HepG2 (cell line): ENCODE data around the gene C3orf52. TPM values are rescaled to one million over a fixed set of nuclear protein-coding genes. Genes with fewer than 3 reads are reported as not detected.

ENCODE experiments used
- ATAC-seq: fragments of 200-7000 bp; cut with Tn5 transposase; 3 replicates; pipeline ENCODE4 v1.9.1; 2020; ENCODE audit warnings: mild to moderate bottlenecking, moderate library complexity
- BruUV-seq: library from RNA; stranded (reverse); fragments of 400-500 nt; replicated peaks from 2 replicates; lab custom pipeline; 2021; lab: Mats Ljungman, UMichigan
- CTCF ChIA-PET: fragments of 300-600 bp; formaldehyde crosslinking; extraction: SDS; loops from one replicate; lab custom pipeline; 2021; ENCODE audit warnings: low total read pairs, inconsistent platforms, low intra/inter-chr PET ratio; lab: Yijun Ruan, JAX
- POLR2A ChIA-PET: fragments of 350-600 bp; sonication (Branson Sonifier 250); formaldehyde crosslinking; loops from one replicate; lab custom pipeline; 2020; ENCODE audit warnings: antibody characterized with exemption, inconsistent platforms; lab: Yijun Ruan, JAX
- DNase-seq: peaks from one replicate; pipeline ENCODE4 v3.0.0-alpha.2; 2015; ENCODE audit warnings: low spot score
- FAIRE-seq: peaks from 3 replicates; lab custom pipeline; 2011; peaks lifted over from hg19 to GRCh38; lab: Jason Lieb, UNC
- H2AFZ ChIP-seq: one replicate; pipeline ENCODE4 v1.6.1; 2011; ENCODE audit warnings: low read length, inconsistent platforms
- H3K27ac ChIP-seq: fragments of 300-600 bp; 3 replicates; pipeline ENCODE4 v1.8.0; 2011; ENCODE audit warnings: mixed run types, mild to moderate bottlenecking, mixed read lengths, low read length, inconsistent platforms; ENCODE audit not compliant: insufficient read depth; ENCODE audit errors: extremely low read length
- H3K27me3 ChIP-seq, 2 experiments: fragments of 200-600 bp in 1 of 2; 2 replicates in 1 of 2; 3 replicates in 1 of 2; pipeline versions ENCODE4 v1.6.0 to v1.8.0; 2011; ENCODE audit warnings: low read length in 2 of 2, mild to moderate bottlenecking in 2 of 2, moderate library complexity in 2 of 2, inconsistent platforms in 1 of 2; ENCODE audit not compliant: insufficient read depth in 2 of 2, control insufficient read depth in 1 of 2
- H3K36me3 ChIP-seq, 2 experiments: fragments of 200-600 bp in 1 of 2; replicated peaks in 1 of 2; 2 replicates in 1 of 2; 3 replicates in 1 of 2; pipeline versions ENCODE4 v1.5.1 to v1.8.0; 2011; ENCODE audit warnings: low read length in 2 of 2, inconsistent platforms in 1 of 2; ENCODE audit not compliant: insufficient read depth in 2 of 2, control insufficient read depth in 1 of 2
- H3K4me1 ChIP-seq: 2 replicates; pipeline ENCODE4 v1.5.1; 2012; ENCODE audit warnings: low read length, inconsistent platforms; ENCODE audit not compliant: insufficient read depth
- H3K4me2 ChIP-seq: 2 replicates; pipeline ENCODE4 v1.6.0; 2011; ENCODE audit warnings: low read depth, low read length, inconsistent platforms
- H3K4me3 ChIP-seq, 3 experiments: fragments of 200-600 bp in 1 of 3; sonication (generic), shearing (Covaris generic) in 1 of 3; replicated peaks in 1 of 3; 2 replicates each; pipeline ENCODE4 v1.5.1; 2011 to 2016; ENCODE audit warnings: low read length in 3 of 3, inconsistent platforms in 2 of 3, low read depth in 2 of 3, mild to moderate bottlenecking in 2 of 3, control low read depth in 1 of 3, mixed read lengths in 1 of 3; ENCODE audit not compliant: insufficient read depth in 1 of 3
- H3K79me2 ChIP-seq: one replicate; pipeline ENCODE4 v1.6.1; 2011; ENCODE audit warnings: low read length, inconsistent platforms; ENCODE audit not compliant: insufficient read depth
- H3K9ac ChIP-seq: 2 replicates; pipeline ENCODE4 v1.6.0; 2011; ENCODE audit warnings: mild to moderate bottlenecking, low read depth, low read length, inconsistent platforms; ENCODE audit not compliant: insufficient read depth
- H3K9me3 ChIP-seq: 2 replicates; pipeline ENCODE4 v1.5.1; 2012; ENCODE audit warnings: mild to moderate bottlenecking, low read length
- H4K20me1 ChIP-seq: 2 replicates; pipeline ENCODE4 v1.6.0; 2011; ENCODE audit warnings: inconsistent platforms, mild to moderate bottlenecking, low read length, moderate library complexity; ENCODE audit not compliant: insufficient read depth
- ADNP ChIP-seq: sonication (generic); formaldehyde crosslinking; IDR thresholded peaks from 2 replicates; pipeline ENCODE4 v1.4.0; 2020; ENCODE audit warnings: missing genetic modification reagents
- ATF7-NPFF ChIP-seq: sonication (generic); formaldehyde crosslinking; IDR thresholded peaks from 2 replicates; pipeline ENCODE4 v1.8.1; 2023; ENCODE audit warnings: mild to moderate bottlenecking, low read depth, missing genetic modification reagents, moderate library complexity
- FOXM1 ChIP-seq: sonication (generic); formaldehyde crosslinking; IDR thresholded peaks from 2 replicates; pipeline ENCODE4 v1.5.0; 2020; ENCODE audit warnings: missing genetic modification reagents
- GTF3A ChIP-seq: sonication (generic); formaldehyde crosslinking; conservative IDR thresholded peaks from 2 replicates; pipeline ENCODE4 v1.4.0; 2020; ENCODE audit warnings: mild to moderate bottlenecking, missing genetic modification reagents
- MED8 ChIP-seq: sonication (generic); formaldehyde crosslinking; IDR thresholded peaks from 2 replicates; pipeline ENCODE4 v1.8.1; 2023; ENCODE audit warnings: mild to moderate bottlenecking, missing genetic modification reagents; ENCODE audit not compliant: insufficient replicate concordance
- NPAS2 ChIP-seq: sonication (generic); formaldehyde crosslinking; IDR thresholded peaks from 2 replicates; pipeline ENCODE4 v1.8.0; 2022; ENCODE audit warnings: mild to moderate bottlenecking, missing genetic modification reagents, borderline replicate concordance
- POLR2G ChIP-seq: fragments of 200-400 bp; formaldehyde crosslinking; IDR thresholded peaks from 2 replicates; pipeline ENCODE4 v1.6.1; 2018; ENCODE audit warnings: mild to moderate bottlenecking, low read depth, low read length, moderate library complexity
- PTBP1 ChIP-seq: fragments of 200-400 bp; formaldehyde crosslinking; IDR thresholded peaks from 2 replicates; pipeline ENCODE4 v1.6.1; 2018; ENCODE audit warnings: low read length, low read depth; ENCODE audit not compliant: poor library complexity, severe bottlenecking
- ZBTB8A ChIP-seq: sonication (generic); formaldehyde crosslinking; IDR thresholded peaks from 2 replicates; pipeline ENCODE4 v1.4.0; 2020; ENCODE audit warnings: mild to moderate bottlenecking, low read depth, missing genetic modification reagents, borderline replicate concordance
- ZNF225 ChIP-seq: sonication (generic); formaldehyde crosslinking; IDR thresholded peaks from 2 replicates; pipeline ENCODE4 v1.4.0; 2020; ENCODE audit warnings: mild to moderate bottlenecking, missing genetic modification reagents
- WGBS: methylation state at CpG from one replicate; pipeline ENCODE4 v1.1.6; 2017; ENCODE audit warnings: low lambda C conversion rate; 5-methylcytosine and 5-hydroxymethylcytosine counted together
- in situ Hi-C: cut with HindIII; loops from 2 replicates; pipeline ENCODE4 v1.10.0; 2017; ENCODE audit warnings: low pct_unique_long_range_greater_than_20kb; ENCODE audit not compliant: extremely low pct_ligation_motif_present
- intact Hi-C: fragments of 100-400 bp; cut with micrococcal nuclease; formaldehyde crosslinking; loops from one replicate; pipeline ENCODE4 v1.10.0; 2022; ENCODE audit not compliant: unreplicated experiment
- polyA plus RNA-seq, 8 experiments: library from polyadenylated mRNA; depleted of rRNA in 3 of 8; stranded (reverse) in 7 of 8; unstranded in 1 of 8; fragments of >200 nt; fragmentation: Illumina TruSeq in 4 of 8; extraction: Trizol in 4 of 8; gene quantifications; 2 replicates each; pipeline versions ENCODE4 v1.2.1 to v1.2.3, GENCODE V29; 2011 to 2016; ENCODE audit warnings: low read depth in 4 of 8, missing spikeins in 1 of 8, mixed read lengths in 1 of 8; ENCODE audit not compliant: insufficient read depth in 1 of 8
- total RNA-seq, 5 experiments: library from RNA; depleted of rRNA; stranded (reverse); fragments of >200 nt; fragmentation: Illumina TruSeq; extraction: Trizol; gene quantifications; 2 replicates each; pipeline ENCODE4 v1.2.3, GENCODE V29; 2016; ENCODE audit warnings: low read depth in 1 of 5
- TF ChIP-seq, protein P1 (sequence below): sonication (generic); formaldehyde crosslinking; IDR thresholded peaks from 2 replicates; pipeline ENCODE4 v1.4.0; 2020; ENCODE audit warnings: missing genetic modification reagents
- TF ChIP-seq, protein P2 (sequence below): sonication (generic); formaldehyde crosslinking; IDR thresholded peaks from 2 replicates; pipeline ENCODE4 v1.5.1; 2020; ENCODE audit warnings: missing genetic modification reagents, mild to moderate bottlenecking, borderline replicate concordance
- TF ChIP-seq, protein P3 (sequence below): sonication (generic); formaldehyde crosslinking; IDR thresholded peaks from 2 replicates; pipeline ENCODE4 v1.4.0; 2020; ENCODE audit warnings: missing genetic modification reagents, borderline replicate concordance
- TF ChIP-seq, protein P4 (sequence below), 2 experiments: fragments of 450-650 bp in 1 of 2; sonication (generic) in 1 of 2; formaldehyde crosslinking; IDR thresholded peaks; 2 replicates each; pipeline versions ENCODE4 v1.5.0 to v1.8.0; 2020 to 2022; ENCODE audit warnings: mild to moderate bottlenecking in 1 of 2, missing genetic modification reagents in 1 of 2

Gene C3orf52
- total and polyA plus RNA-seq, 2 of the 13 experiments (the other 11 are each of a cell fraction or from before 2014, with no cell fraction given) = 0.79 to 1.2 TPM

DNA sequence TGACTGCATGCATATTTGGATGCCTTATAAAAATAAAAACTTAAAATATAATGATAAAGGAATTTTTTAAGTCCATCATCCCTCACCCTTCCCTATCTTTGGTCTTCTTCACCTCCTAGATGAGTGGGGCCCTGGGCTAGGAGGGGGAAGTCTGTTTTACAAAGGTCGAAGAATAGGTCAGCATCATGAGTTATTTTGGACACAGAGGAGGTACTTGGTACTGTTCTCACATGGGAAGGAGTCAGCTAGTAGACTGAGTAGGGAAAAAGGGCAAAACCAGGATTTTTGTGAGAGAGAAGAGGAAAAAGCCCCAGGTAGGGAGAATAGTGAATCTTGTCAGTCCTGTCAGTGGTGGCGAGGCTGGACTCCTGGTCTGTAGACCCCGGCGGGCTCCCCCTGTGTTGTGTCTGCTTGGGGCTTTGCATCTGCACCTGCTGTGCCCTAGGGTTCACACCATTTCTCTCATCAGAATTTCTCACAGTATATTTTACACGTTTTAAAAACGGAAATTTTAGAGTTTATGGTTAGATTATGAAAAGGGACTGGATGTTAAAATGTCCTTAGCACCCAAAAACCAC, 29.7 kb downstream of the C3orf52 start (continued):
- TF ChIP-seq, protein P1, sequence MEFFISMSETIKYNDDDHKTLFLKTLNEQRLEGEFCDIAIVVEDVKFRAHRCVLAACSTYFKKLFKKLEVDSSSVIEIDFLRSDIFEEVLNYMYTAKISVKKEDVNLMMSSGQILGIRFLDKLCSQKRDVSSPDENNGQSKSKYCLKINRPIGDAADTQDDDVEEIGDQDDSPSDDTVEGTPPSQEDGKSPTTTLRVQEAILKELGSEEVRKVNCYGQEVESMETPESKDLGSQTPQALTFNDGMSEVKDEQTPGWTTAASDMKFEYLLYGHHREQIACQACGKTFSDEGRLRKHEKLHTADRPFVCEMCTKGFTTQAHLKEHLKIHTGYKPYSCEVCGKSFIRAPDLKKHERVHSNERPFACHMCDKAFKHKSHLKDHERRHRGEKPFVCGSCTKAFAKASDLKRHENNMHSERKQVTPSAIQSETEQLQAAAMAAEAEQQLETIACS (CRISPR knock-in tag) = no peak
- TF ChIP-seq, all 625 proteins: peak for 0

DNA sequence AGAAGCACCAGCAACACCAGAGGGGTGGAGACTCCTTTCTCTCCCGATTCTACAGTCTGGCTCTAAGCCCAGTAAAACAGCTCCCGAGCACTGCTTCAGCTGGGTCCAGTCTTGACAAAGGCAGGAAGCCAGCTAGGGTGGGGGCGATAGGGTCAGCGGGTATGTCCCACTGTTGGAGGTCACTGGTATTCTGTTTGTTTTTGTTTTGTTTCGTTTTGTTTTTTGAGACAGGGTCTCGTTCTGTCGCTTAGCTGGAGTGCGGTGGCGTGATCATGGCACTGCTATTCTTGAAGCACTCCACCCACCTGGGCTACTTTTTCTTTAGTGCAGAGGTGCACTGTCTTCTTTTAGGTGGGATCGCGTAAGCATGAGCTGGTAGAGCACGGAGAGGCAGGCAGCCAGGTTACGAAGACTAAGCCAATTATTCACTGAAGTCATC, 30.6 kb downstream of the C3orf52 start:
- H3K27ac ChIP-seq = no peak overlapping the region
- WGBS = 62% methylated on average over 13 of the region's 13 CpGs
- no peaks in the 10 kb centered on the region for H3K27me3 ChIP-seq
- H3K79me2 ChIP-seq = no peaks in the 10 kb centered on the region
- in situ Hi-C loops (loop anchor here (10.0 kb wide), 1 partner anchor 418 kb away; no protein-coding TSS in a partner anchor), intact Hi-C loops (no loop called here)
- POLR2A ChIA-PET = no interaction called here
- FAIRE-seq (no peak), ATAC-seq (no peak), DNase-seq (no peak)
- CTCF ChIA-PET = no interaction called here
- no peak overlapping the region for H3K9ac ChIP-seq
- H3K4me1 ChIP-seq = no peaks in the 10 kb centered on the region
- H2AFZ ChIP-seq = no peak overlapping the region
- no peak overlapping the region for H3K4me3 ChIP-seq
- H3K4me2 ChIP-seq = no peak overlapping the region
- no peaks in the 10 kb centered on the region for H3K36me3 ChIP-seq
- no TSS peak for BruUV-seq
- H3K9me3 ChIP-seq = no peaks in the 10 kb centered on the region
- no peaks in the 10 kb centered on the region for H4K20me1 ChIP-seq
- TF ChIP-seq, protein P2, sequence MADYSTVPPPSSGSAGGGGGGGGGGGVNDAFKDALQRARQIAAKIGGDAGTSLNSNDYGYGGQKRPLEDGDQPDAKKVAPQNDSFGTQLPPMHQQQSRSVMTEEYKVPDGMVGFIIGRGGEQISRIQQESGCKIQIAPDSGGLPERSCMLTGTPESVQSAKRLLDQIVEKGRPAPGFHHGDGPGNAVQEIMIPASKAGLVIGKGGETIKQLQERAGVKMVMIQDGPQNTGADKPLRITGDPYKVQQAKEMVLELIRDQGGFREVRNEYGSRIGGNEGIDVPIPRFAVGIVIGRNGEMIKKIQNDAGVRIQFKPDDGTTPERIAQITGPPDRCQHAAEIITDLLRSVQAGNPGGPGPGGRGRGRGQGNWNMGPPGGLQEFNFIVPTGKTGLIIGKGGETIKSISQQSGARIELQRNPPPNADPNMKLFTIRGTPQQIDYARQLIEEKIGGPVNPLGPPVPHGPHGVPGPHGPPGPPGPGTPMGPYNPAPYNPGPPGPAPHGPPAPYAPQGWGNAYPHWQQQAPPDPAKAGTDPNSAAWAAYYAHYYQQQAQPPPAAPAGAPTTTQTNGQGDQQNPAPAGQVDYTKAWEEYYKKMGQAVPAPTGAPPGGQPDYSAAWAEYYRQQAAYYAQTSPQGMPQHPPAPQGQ = no peak
- TF ChIP-seq ADNP (CRISPR knock-in tag) (no peak), PTBP1 (no peak), MED8 (no peak), ATF7-NPFF (CRISPR knock-in tag) (no peak), GTF3A (CRISPR knock-in tag) (no peak), POLR2G (no peak), ZNF225 (CRISPR knock-in tag) (no peak), ZBTB8A (CRISPR knock-in tag) (no peak), NPAS2 (no peak), FOXM1 (no peak)
- TF ChIP-seq, protein P3, sequence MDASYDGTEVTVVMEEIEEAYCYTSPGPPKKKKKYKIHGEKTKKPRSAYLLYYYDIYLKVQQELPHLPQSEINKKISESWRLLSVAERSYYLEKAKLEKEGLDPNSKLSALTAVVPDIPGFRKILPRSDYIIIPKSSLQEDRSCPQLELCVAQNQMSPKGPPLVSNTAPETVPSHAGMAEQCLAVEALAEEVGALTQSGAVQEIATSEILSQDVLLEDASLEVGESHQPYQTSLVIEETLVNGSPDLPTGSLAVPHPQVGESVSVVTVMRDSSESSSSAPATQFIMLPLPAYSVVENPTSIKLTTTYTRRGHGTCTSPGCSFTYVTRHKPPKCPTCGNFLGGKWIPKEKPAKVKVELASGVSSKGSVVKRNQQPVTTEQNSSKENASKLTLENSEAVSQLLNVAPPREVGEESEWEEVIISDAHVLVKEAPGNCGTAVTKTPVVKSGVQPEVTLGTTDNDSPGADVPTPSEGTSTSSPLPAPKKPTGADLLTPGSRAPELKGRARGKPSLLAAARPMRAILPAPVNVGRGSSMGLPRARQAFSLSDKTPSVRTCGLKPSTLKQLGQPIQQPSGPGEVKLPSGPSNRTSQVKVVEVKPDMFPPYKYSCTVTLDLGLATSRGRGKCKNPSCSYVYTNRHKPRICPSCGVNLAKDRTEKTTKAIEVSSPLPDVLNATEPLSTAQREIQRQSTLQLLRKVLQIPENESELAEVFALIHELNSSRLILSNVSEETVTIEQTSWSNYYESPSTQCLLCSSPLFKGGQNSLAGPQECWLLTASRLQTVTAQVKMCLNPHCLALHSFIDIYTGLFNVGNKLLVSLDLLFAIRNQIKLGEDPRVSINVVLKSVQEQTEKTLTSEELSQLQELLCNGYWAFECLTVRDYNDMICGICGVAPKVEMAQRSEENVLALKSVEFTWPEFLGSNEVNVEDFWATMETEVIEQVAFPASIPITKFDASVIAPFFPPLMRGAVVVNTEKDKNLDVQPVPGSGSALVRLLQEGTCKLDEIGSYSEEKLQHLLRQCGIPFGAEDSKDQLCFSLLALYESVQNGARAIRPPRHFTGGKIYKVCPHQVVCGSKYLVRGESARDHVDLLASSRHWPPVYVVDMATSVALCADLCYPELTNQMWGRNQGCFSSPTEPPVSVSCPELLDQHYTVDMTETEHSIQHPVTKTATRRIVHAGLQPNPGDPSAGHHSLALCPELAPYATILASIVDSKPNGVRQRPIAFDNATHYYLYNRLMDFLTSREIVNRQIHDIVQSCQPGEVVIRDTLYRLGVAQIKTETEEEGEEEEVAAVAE (CRISPR knock-in tag) = no peak
- TF ChIP-seq, protein P4, sequence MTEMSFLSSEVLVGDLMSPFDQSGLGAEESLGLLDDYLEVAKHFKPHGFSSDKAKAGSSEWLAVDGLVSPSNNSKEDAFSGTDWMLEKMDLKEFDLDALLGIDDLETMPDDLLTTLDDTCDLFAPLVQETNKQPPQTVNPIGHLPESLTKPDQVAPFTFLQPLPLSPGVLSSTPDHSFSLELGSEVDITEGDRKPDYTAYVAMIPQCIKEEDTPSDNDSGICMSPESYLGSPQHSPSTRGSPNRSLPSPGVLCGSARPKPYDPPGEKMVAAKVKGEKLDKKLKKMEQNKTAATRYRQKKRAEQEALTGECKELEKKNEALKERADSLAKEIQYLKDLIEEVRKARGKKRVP (CRISPR knock-in tag; IDR thresholded peaks at IDR 0.05) = no peak
